ENCODE measurements around the gene NCKAP5L. TPM values are rescaled to one million over a fixed set of nuclear protein-coding genes. Genes with fewer than 3 reads are reported as not detected.

Gene NCKAP5L
- total RNA-seq, 1 experiment from 2014 or later, result 13.3 TPM

DNA sequence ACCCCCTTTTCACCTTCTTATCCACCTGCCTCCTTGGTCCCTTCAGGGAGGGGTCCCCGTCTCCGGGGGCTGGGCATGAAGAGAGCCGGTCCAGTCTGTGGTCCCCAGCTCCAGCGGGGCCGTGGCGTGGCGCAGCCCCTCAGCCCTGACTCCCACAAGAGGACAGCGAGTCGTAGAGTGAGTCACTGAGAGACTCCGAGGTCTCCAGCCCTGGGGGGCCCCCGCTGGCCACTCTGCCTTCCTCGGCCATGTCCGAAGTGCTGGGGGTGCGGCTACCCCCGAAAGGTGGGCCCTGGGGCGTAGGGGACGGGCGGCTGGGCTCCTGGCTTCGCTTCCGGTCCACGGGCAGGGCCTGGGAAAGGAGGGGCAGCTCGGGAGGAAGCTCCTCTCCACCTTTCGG, 36.5 kb downstream of the NCKAP5L start:
- CTCF ChIA-PET, result no interaction called here
- intact Hi-C loops (cut with micrococcal nuclease), result no loop called here

GRCh38 chr12:49790741-49791555, 37.3 kb downstream of the NCKAP5L start:
- no peaks in the 10 kb centered on the region for H3F3A ChIP-seq (ENCODE audit: low read length, unreplicated experiment)
- no peaks in the 10 kb centered on the region for H3K27me3 ChIP-seq (ENCODE audit: low read length)
- CTCF ChIA-PET, result no interaction called here
- H3K4me1 ChIP-seq (ENCODE audit: insufficient read depth, low read length), result no peaks in the 10 kb centered on the region
- TF ChIP-seq EZH2phosphoT487 (IDR thresholded peaks at IDR 0.05; ENCODE audit: borderline replicate concordance, low read length) (no peak), EZH2 (IDR thresholded peaks at IDR 0.05; ENCODE audit: low read length, unreplicated experiment) (no peak)
- TF ChIP-seq, protein P1, sequence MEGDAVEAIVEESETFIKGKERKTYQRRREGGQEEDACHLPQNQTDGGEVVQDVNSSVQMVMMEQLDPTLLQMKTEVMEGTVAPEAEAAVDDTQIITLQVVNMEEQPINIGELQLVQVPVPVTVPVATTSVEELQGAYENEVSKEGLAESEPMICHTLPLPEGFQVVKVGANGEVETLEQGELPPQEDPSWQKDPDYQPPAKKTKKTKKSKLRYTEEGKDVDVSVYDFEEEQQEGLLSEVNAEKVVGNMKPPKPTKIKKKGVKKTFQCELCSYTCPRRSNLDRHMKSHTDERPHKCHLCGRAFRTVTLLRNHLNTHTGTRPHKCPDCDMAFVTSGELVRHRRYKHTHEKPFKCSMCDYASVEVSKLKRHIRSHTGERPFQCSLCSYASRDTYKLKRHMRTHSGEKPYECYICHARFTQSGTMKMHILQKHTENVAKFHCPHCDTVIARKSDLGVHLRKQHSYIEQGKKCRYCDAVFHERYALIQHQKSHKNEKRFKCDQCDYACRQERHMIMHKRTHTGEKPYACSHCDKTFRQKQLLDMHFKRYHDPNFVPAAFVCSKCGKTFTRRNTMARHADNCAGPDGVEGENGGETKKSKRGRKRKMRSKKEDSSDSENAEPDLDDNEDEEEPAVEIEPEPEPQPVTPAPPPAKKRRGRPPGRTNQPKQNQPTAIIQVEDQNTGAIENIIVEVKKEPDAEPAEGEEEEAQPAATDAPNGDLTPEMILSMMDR (conservative IDR thresholded peaks at IDR 0.05; ENCODE audit: low read depth, low read length), result no peak
- H3K36me3 ChIP-seq (ENCODE audit: low read depth, low read length), result no peaks in the 10 kb centered on the region
- H3K9me3 ChIP-seq (ENCODE audit: low read length), result no peaks in the 10 kb centered on the region
- POLR2A ChIA-PET (ENCODE audit: unreplicated experiment), result no interaction called here
- H3K4me3 ChIP-seq (ENCODE audit: low read length), result no peak overlapping the region
- no peak for ATAC-seq
- H3K4me2 ChIP-seq (ENCODE audit: low read length), result no peak overlapping the region
- intact Hi-C loops (cut with micrococcal nuclease), result no loop called here
- no peaks in the 10 kb centered on the region for H3K79me2 ChIP-seq (ENCODE audit: low read length)
- no peaks in the 10 kb centered on the region for H4K20me1 ChIP-seq (ENCODE audit: low read length)
- no peaks in the 10 kb centered on the region for H3K9me2 ChIP-seq (replicated peaks; ENCODE audit: low read length)
- DNase-seq, result no peak
- no TSS peak for BruUV-seq (replicated peaks)
- H3K9ac ChIP-seq (ENCODE audit: low read length), result no peak overlapping the region
- no peak overlapping the region for H2AFZ ChIP-seq (ENCODE audit: low read length)
- no peak overlapping the region for H3K27ac ChIP-seq (ENCODE audit: low read length)

More for the DNA sequence above, 36.5 kb downstream of the NCKAP5L start:
- POLR2A ChIA-PET (ENCODE audit: unreplicated experiment), result no interaction called here
- ATAC-seq (no peak), DNase-seq (no peak)
- H3K9me3 ChIP-seq (ENCODE audit: low read length), result no peaks in the 10 kb centered on the region
- H4K20me1 ChIP-seq (ENCODE audit: low read length), result no peaks in the 10 kb centered on the region
- no peak overlapping the region for H2AFZ ChIP-seq (ENCODE audit: low read length)
- no peak overlapping the region for H3K9ac ChIP-seq (ENCODE audit: low read length)
- no peak overlapping the region for H3K4me2 ChIP-seq (ENCODE audit: low read length)
- H3K27me3 ChIP-seq (ENCODE audit: low read length), result no peaks in the 10 kb centered on the region
- H3K36me3 ChIP-seq (ENCODE audit: low read depth, low read length), result no peaks in the 10 kb centered on the region
- H3F3A ChIP-seq (ENCODE audit: low read length, unreplicated experiment), result no peaks in the 10 kb centered on the region
- H3K4me1 ChIP-seq (ENCODE audit: insufficient read depth, low read length), result no peaks in the 10 kb centered on the region
- H3K79me2 ChIP-seq (ENCODE audit: low read length), result no peaks in the 10 kb centered on the region
- BruUV-seq (replicated peaks), result no TSS peak
- no peak overlapping the region for H3K27ac ChIP-seq (ENCODE audit: low read length)
- H3K9me2 ChIP-seq (replicated peaks; ENCODE audit: low read length), result no peaks in the 10 kb centered on the region
- no peak overlapping the region for H3K4me3 ChIP-seq (ENCODE audit: low read length)
- TF ChIP-seq EZH2phosphoT487 (IDR thresholded peaks at IDR 0.05; ENCODE audit: borderline replicate concordance, low read length) (no peak), EZH2 (IDR thresholded peaks at IDR 0.05; ENCODE audit: low read length, unreplicated experiment) (no peak)
- TF ChIP-seq, protein P1 (conservative IDR thresholded peaks at IDR 0.05; ENCODE audit: low read depth, low read length), result no peak

GRCh38 chr12:49789992-49790391, 38.2 kb downstream of the NCKAP5L start:
- H3K4me3 ChIP-seq (ENCODE audit: low read length), result no peak overlapping the region
- H3K9ac ChIP-seq (ENCODE audit: low read length), result no peak overlapping the region
- H3K27ac ChIP-seq (ENCODE audit: low read length), result no peak overlapping the region
- BruUV-seq (replicated peaks), result TSS peak; percentile 2
- H3K36me3 ChIP-seq (ENCODE audit: low read depth, low read length), result no peaks in the 10 kb centered on the region
- ChIA-PET CTCF (interaction anchor here (0.7 kb wide), 1 partner anchor 27 kb away, joined by 4 read pairs; no protein-coding TSS in a partner anchor), POLR2A (ENCODE audit: unreplicated experiment) (no interaction called here)
- no peaks in the 10 kb centered on the region for H3K79me2 ChIP-seq (ENCODE audit: low read length)
- DNase-seq (no peak), ATAC-seq (no peak)
- H3K4me1 ChIP-seq (ENCODE audit: insufficient read depth, low read length), result peaks cover 1% of the 10 kb centered on the region; the same call in 1 of the 2 replicates
- intact Hi-C loops (cut with micrococcal nuclease), result no loop called here
- H4K20me1 ChIP-seq (ENCODE audit: low read length), result no peaks in the 10 kb centered on the region
- no peaks in the 10 kb centered on the region for H3K9me3 ChIP-seq (ENCODE audit: low read length)
- no peaks in the 10 kb centered on the region for H3K27me3 ChIP-seq (ENCODE audit: low read length)
- H2AFZ ChIP-seq (ENCODE audit: low read length), result no peak overlapping the region
- TF ChIP-seq, protein P1 (conservative IDR thresholded peaks at IDR 0.05; ENCODE audit: low read depth, low read length), result no peak
- TF ChIP-seq EZH2 (IDR thresholded peaks at IDR 0.05; ENCODE audit: low read length, unreplicated experiment), result no peak
- no peak for TF ChIP-seq EZH2phosphoT487 (IDR thresholded peaks at IDR 0.05; ENCODE audit: borderline replicate concordance, low read length)
- no peak overlapping the region for H3K4me2 ChIP-seq (ENCODE audit: low read length)
- no peaks in the 10 kb centered on the region for H3F3A ChIP-seq (ENCODE audit: low read length, unreplicated experiment)
- H3K9me2 ChIP-seq (replicated peaks; ENCODE audit: low read length), result no peaks in the 10 kb centered on the region
